Activated CD4-positive, CD25-positive, alpha-beta regulatory T cell treated with anti-CD3 and anti-CD28 coated beads, Interleukin-2, amount 50 U/mL, for 24 hours (primary cell): ENCODE measurements around the gene GNG5.
"Not testable (repeated sequence)": the region's sequence is repeated elsewhere in the genome, so short reads cannot be mapped to it uniquely, and the experiment has no call there.

Source experiments
- ATAC-seq, 2 donors: fragments of 150-1000 bp; cut with Tn5 transposase; one replicate each; pipeline ENCODE4 v1.10.0; 2021; ENCODE audit warnings: mild to moderate bottlenecking in 1 of 2, moderate library complexity in 1 of 2

GNG5 gene

DNA sequence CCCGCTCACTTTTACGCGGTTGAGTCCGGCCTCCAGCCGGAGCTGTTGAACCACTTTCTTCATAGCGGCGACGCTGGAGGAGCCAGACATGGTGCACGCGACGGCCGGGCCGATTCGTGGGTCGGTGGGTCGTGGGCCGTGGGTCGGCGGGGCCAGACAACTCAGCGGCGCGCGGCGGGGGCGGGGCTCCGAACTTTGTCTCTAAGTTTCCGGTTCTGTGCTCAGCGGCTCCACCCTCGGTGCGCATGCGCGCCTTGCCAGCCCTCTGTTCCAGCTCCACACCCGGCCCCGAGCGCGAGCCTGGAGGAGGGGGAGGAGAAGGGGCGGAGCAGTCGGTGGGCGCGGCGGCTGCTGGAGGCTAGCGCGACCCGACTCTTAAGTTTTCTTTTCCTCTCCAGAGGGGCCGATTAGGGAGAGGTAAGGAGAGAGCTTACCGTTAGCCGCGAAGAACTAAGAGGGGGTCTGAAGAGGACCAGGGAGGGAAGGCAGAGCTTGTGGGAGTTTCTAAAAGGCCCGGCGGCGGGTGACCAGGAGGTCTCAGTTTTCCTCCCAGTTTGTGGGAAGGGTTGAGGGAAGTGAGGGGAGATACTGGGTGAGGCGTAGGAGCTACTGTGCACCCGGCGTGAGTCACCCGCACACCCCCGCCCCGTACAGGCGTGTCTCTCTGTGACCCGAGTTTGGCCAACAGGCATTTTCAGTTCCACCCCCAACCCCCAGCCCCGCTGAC is at the start of gene GNG5, which contains the start of gene SPATA1:
TSS of gene GNG5 (minus strand) at position 580 of the 727 bp plus-strand sequence. CDS start at position 90, 490 bp downstream.
TSS of gene SPATA1 (plus strand) at position 385 of the 727 bp plus-strand sequence. CDS start 9,974 bp downstream, outside the sequence.
- ATAC-seq = peak; percentile 88 to 90

DNA sequence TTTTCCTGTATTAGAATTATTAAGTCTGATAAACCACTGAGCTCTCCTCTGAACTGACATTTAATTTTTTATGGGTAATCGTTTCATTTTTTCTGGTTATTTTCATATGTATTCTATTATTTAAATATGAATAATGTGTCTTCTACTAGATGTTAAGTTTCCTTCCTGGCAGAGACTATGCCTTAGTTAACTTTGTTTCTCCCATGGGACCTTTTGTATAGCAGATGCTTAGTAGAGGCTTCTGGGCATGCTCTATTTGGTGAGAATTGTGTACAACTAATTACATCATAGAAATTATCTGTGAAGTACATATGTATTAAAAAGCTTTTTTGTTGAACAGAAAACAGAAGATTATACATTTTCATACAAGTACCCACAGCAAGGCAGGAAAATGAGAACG is 44.4 kb upstream of the GNG5 start:
- ATAC-seq = no peak

GRCh38 chr1:84541679-84542078 is 35.3 kb upstream of the GNG5 start:
- ATAC-seq = no peak

DNA sequence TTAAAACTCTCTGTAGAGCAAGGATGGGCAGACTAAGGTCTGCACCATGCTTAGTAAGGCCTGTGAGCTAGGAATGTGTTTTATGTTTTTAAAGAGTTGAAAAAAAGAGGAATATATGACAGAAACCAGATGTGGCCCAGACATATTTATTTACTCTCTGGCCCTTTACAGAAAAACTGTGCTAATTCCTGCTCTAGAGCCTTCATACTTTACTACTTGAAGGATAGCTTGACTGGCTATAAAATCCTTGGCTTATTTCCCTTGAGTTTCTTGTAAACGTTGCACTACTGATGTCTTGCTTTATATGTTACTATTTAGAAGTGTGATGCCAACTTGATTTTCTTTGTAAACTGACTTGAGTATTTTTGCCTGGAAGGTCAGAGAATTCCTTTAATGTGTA is 34.4 kb upstream of the GNG5 start:
- ATAC-seq = no peak

GRCh38 chr1:84539972-84540371 is 33.6 kb upstream of the GNG5 start:
- peak in 1 of 2 donors; percentile 33 for ATAC-seq

DNA sequence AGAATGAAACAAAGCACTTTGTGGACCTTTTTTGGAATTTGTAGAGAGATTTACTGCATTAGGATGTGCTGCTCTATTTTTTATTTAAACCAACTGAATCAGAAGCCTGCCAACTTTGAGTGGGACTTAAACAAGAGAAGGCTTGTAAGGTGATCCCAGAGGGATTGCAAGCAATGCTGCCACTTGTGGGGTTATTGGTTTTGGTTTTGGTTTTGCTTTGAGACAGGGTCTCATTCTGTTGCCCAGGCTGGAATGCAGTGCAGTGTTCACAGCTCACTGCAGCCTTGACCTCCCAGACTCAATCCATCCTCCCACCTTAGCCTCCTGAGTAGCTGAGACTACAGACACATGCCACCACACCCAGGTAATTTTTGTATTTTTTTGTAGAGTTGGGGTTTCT is 32.2 kb upstream of the GNG5 start:
- no peak for ATAC-seq

GRCh38 chr1:84525779-84526178 is 19.4 kb upstream of the GNG5 start:
- ATAC-seq = no peak

DNA sequence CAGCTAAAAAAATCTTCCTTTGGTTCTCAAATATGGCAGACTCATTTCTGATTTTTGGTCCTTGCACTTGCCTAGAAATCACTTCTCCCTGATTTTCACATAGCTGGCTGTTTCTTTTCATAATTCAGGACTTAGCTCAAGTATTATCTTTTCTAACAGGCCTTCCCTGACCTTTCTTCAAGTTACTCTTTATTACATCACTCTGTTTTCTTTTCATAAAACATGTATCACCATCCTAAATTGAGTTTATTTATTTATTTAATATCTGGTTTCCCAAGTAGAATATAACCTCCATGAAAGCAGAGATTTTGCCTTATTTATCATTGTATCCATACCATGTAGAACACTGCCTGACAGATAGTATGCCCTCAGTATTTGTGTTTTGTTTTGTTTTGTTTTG is 18.2 kb upstream of the GNG5 start:
- ATAC-seq = no peak

- ATAC-seq = no peak
Observed at GRCh38 chr1:84510668-84511067, 4.3 kb upstream of the GNG5 start.

DNA sequence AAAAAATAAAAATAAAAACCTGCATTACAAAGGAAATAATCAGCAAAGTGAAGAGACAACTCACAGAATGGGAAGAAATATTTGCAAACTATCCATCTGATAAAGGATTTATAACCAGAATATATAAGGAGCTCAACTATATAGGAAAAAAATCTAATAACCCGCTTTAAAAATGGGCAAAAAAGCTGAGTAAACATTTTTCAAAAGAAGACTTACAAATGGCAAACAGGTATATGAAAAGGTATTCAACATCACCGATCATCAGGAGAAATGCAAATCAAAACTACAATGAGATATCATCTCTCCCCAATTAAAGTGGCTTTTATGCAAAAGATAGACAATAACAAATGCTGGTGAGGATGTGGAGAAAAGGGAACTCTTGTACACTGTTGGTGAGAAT is 3.8 kb upstream of the GNG5 start:
- no peak for ATAC-seq

DNA sequence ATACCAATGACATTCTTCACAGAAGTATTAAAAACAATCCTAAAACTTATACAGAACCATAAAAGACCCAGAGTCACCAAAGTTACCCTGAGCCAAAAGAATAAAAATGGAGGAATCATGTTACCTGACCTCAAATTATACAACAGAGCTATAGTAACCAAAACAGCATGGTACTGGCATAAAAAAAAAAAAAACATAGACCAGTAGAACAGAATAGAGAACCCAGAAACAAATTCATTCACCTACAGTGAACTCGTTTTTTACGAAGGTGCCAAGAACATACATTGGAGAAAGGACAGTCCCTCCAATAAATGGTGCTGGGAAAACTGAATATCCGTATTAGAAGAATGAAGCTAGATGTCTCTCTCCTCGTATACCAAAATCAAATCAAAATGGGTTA is 2.6 kb upstream of the GNG5 start:
- ATAC-seq = no peak

DNA sequence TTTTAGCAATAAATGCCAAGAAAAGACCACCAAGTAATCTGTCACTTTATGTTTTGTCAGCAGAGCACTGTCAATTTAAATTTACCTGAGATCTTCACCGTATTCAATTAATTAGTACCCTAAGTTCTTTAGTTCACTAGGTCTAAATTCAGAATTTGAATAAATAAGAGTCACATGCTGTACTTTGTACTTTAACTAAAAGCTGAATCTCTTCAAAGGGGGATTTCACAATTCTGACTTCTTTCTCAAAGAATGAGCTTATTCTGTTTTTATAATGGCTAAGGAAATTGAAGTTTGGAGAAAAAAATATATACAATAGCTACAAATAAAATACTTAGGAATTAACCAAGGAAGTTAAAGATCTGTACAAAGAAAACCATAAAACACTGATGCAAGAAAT is 2.1 kb upstream of the GNG5 start:
- no peak for ATAC-seq

DNA sequence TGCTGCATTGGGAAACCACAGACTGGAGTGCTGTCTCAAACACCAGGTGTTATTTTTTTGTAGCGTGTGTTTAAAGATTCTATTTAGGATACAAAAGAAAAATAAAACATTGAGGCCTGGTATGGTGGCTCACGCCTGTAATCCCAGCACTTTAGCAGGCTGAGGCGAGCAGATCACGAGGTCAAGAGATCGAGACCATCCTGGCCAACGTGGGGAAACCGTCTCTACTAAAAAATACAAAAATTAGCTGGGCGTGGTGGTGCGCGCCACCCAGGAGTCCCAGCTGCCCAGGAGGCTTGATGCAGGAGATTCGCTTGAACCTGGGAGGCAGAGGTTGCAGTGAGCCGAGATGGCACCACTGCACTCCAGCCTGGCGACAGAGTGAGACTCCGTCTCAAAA is 1.5 kb upstream of the GNG5 start:
- ATAC-seq = not testable (repeated sequence)

GRCh38 chr1:84506729-84507453 is 510 bp upstream of the GNG5 start:
- no peak for ATAC-seq

GRCh38 chr1:84505493-84506001 is 834 bp downstream of the GNG5 start:
- ATAC-seq = peak; percentile 14 to 30

- no peak for ATAC-seq
Observed at GRCh38 chr1:84504580-84505492, 1.5 kb downstream of the GNG5 start.

DNA sequence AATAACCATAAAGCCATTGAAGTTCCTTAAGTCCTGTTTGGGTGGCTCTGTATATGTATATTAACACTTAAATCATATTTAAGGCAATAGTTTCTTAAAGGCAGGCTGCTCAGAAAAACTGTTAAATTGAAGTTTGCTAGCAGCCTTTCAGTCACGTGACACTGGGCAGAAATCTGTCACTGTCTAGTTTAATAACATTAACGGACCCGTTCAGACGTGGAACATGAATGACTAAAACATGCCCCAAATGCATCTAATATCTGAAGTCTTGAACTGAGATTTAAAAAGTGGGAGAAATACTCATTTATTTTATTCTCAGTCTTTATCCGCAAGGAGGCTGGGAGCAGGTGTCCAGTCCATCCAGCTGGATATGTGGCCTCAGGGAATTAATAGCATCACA is 3.5 kb downstream of the GNG5 start:
- ATAC-seq = no peak

DNA sequence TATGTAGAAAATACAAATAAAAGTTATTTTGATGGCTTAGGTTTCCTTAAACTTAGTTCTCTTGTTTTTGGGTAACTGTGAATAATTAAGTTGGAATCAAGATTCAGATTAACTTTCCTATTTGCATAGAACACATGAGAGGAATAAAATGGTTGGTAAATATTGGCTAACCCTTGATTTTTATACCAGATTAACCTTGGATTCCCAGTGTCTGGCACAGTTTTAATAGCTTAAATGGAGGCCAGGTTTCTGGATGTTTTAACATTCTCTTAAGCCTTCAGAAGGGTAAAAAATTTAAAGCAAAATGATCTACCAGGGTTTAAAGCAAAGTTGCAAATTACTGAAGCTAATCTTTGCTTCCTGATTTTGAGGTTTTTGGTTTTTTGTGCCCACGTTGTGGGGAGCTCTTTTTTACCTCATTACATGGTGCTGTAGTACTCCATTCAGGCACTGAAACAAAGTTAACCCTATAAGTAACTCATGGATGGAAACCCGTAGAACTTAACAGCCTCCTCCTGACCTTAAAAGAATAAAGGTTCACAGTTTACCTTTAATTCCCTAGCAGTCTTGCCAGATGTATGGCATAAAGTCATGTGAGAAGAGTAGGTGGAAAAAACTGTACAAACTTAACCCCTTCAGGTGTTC is 8.6 kb downstream of the GNG5 start:
- ATAC-seq = no peak

DNA sequence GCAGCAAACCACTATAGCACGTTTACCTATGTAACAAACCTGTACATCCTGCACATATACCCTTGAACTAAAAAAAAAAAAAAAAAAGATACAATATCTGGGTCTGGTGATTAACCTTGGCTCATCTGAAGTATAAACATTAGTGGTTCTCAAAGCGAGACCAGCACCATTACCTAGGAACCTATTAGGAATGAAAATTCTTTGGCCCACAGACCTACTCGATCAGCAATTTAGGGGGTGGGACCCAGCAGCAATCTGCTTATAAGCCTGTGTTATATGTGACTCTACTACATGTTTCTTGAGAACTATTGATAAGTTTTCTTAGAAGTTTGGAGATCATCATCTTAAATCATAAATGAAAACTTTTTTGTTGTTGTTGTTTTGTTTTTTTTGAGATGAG is 9.9 kb downstream of the GNG5 start:
- no peak for ATAC-seq

- ATAC-seq = no peak
Observed at GRCh38 chr1:84493747-84494146, 12.6 kb downstream of the GNG5 start.

DNA sequence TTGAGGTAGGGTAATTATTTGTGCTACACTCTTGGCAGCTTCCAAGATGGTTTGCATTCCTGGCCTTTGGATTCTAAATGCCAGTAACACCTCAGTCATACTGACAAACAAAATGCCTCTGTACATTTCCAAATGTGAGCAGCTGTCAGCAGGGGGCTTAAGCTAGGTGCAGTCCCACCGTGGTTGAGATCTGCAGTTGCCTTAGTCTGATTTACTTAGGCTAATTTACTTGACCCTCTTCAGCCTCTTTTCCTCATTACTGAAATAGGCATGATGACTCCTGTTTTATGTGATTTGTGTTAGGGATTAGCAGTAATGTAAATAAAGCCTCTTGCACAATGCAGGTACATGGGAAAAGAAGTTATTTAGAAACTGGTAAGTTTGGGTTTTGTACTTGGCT is 13.7 kb downstream of the GNG5 start:
- ATAC-seq = no peak

- no peak for ATAC-seq
Observed at GRCh38 chr1:84489766-84490165, 16.6 kb downstream of the GNG5 start.
